Measurements from ENCODE around the gene AP1G1. TPM values are rescaled to one million over a fixed set of nuclear protein-coding genes. Genes with fewer than 3 reads are reported as not detected.

The AP1G1 gene
- total RNA-seq, 1 donor from 2014 or later = 104 TPM

Other genes with a start within 250 kb of the AP1G1 start
- gene TAT, start 231.7 kb downstream of the AP1G1 start, total RNA-seq (ENCODE audit: unreplicated experiment) = not detected
- gene MARVELD3, start 182.7 kb downstream of the AP1G1 start, total RNA-seq (ENCODE audit: unreplicated experiment) = 0.25 TPM
- gene PHLPP2, start 84.1 kb downstream of the AP1G1 start, total RNA-seq (ENCODE audit: unreplicated experiment) = 8.1 TPM
- gene ATXN1L, start 37.1 kb upstream of the AP1G1 start, total RNA-seq (ENCODE audit: unreplicated experiment) = 27.6 TPM
- gene ZNF821, start 75.3 kb upstream of the AP1G1 start, total RNA-seq (ENCODE audit: unreplicated experiment) = 40.9 TPM
- gene IST1, start 86.7 kb upstream of the AP1G1 start, total RNA-seq (ENCODE audit: unreplicated experiment) = 271 TPM
- not detected for gene PKD1L3, start 191.6 kb upstream of the AP1G1 start, total RNA-seq (ENCODE audit: unreplicated experiment)
- 9.1 TPM for gene DHODH, start 199.9 kb upstream of the AP1G1 start, total RNA-seq (ENCODE audit: unreplicated experiment)
- gene HP, start 245.7 kb upstream of the AP1G1 start, total RNA-seq (ENCODE audit: unreplicated experiment) = not detected

Measured in glutamatergic neuron (in vitro differentiated cells).